ENCODE data around the gene LYRM9. TPM values are rescaled to one million over a fixed set of nuclear protein-coding genes. Genes with fewer than 3 reads are reported as not detected.

Gene LYRM9
- total and polyA plus RNA-seq, 2 of the 8 experiments (the other 6 are each of a cell fraction or from before 2014, with no cell fraction given): 4.3 to 5.2 TPM

- H3K23me2 ChIP-seq (ENCODE audit: low read depth, low read length): no peaks in the 10 kb centered on the region
- no peak overlapping the region for H3K9ac ChIP-seq (replicated peaks in 1 of 4; ENCODE audit: extremely low read depth in 1 of 4, low read depth in 3 of 4, low read length in 3 of 4)
- H3K79me1 ChIP-seq (ENCODE audit: low read depth, low read length): no peaks in the 10 kb centered on the region
- H2AK5ac ChIP-seq (ENCODE audit: low read depth, low read length): no peak overlapping the region
- H3K4me2 ChIP-seq (ENCODE audit: insufficient read depth in 1 of 2, low read depth in 2 of 2, low read length in 2 of 2): no peak overlapping the region
- no peak overlapping the region for H4K8ac ChIP-seq (ENCODE audit: extremely low read depth, insufficient read depth, low read length)
- peaks cover 0 to 5% (median 0%) of the 10 kb centered on the region in 4 experiments; a peak in 3 of 7 replicates for H3K4me1 ChIP-seq (replicated peaks in 1 of 4; ENCODE audit: control insufficient read depth in 3 of 4, insufficient read depth in 4 of 4, low read length in 3 of 4)
- FAIRE-seq: no peak
- no peak overlapping the region for H3K4me3 ChIP-seq (ENCODE audit: extremely low read depth in 1 of 4, insufficient read depth in 2 of 4, low read depth in 3 of 4, low read length in 4 of 4)
- H3K27me3 ChIP-seq (replicated peaks in 1 of 4; ENCODE audit: control insufficient read depth in 3 of 4, extremely low read depth in 1 of 4, insufficient read depth in 3 of 4, low read length in 3 of 4): peaks cover 0 to 12% (median 5%) of the 10 kb centered on the region in 4 experiments; a peak in 5 of 7 replicates
- H2BK15ac ChIP-seq (ENCODE audit: low read length): no peak overlapping the region
- no peak overlapping the region for H2BK5ac ChIP-seq (ENCODE audit: low read depth, low read length)
- 80% methylated on average over 3 of the region's 3 CpGs; no CpG with 5 or more reads in 1 of the 2 experiments for WGBS, 2 experiments (ENCODE audit: extremely low coverage in 1 of 2, insufficient coverage in 1 of 2, insufficient read length in 1 of 2, insufficient replicate concordance in 2 of 2, low coverage in 1 of 2, low lambda C conversion rate in 2 of 2, missing lambda C conversion rate in 1 of 2)
- H3K18ac ChIP-seq (ENCODE audit: extremely low read depth, low read length): no peak overlapping the region
- no peak overlapping the region for H3K56ac ChIP-seq (replicated peaks; ENCODE audit: insufficient read length, low read depth, low read length)
- H4K91ac ChIP-seq (replicated peaks; ENCODE audit: insufficient read length, low read length): no peak overlapping the region
- no peak overlapping the region for H3K27ac ChIP-seq (ENCODE audit: low read depth, low read length)
- H3K79me2 ChIP-seq (ENCODE audit: control insufficient read depth in 1 of 2, insufficient read depth in 2 of 2, low read length in 2 of 2): no peaks in the 10 kb centered on the region
- no peaks in the 10 kb centered on the region for H3K36me3 ChIP-seq (ENCODE audit: control insufficient read depth in 2 of 4, insufficient read depth in 4 of 4, low read length in 3 of 4)
- no peak overlapping the region for H2AFZ ChIP-seq (ENCODE audit: low read length)
- no peak overlapping the region for H4K5ac ChIP-seq (ENCODE audit: insufficient read length, low read depth, low read length)
- no peak overlapping the region for H3K4ac ChIP-seq (replicated peaks; ENCODE audit: insufficient read length, low read depth, low read length)
- H3K14ac ChIP-seq (ENCODE audit: insufficient read length): no peak overlapping the region
- no peak for TF ChIP-seq KDM4A (IDR thresholded peaks at IDR 0.05; ENCODE audit: low read depth, low read length, severe bottlenecking)
- no peak for TF ChIP-seq MAFK (IDR thresholded peaks at IDR 0.05; ENCODE audit: low read depth, low read length)
- TF ChIP-seq CREB1 (IDR thresholded peaks at IDR 0.05): no peak
- no peak for TF ChIP-seq HDAC2 (IDR thresholded peaks at IDR 0.05; ENCODE audit: borderline replicate concordance in 1 of 2, low read depth in 2 of 2, low read length in 2 of 2)
- TF ChIP-seq RFX5 (IDR thresholded peaks at IDR 0.05; ENCODE audit: borderline replicate concordance, low read depth, low read length): no peak
- TF ChIP-seq PHF8 (conservative IDR thresholded peaks at IDR 0.05; ENCODE audit: low read depth, low read length): no peak
- no peak for TF ChIP-seq HDAC6 (IDR thresholded peaks at IDR 0.05; ENCODE audit: low read depth, low read length)
- TF ChIP-seq CHD1 (IDR thresholded peaks at IDR 0.05; ENCODE audit: low read depth, low read length): no peak
- TF ChIP-seq EP300 (IDR thresholded peaks at IDR 0.05; ENCODE audit: borderline replicate concordance in 1 of 2, low read depth in 2 of 2, low read length in 2 of 2): no peak
- no peak for TF ChIP-seq CTBP2 (IDR thresholded peaks at IDR 0.05; ENCODE audit: borderline replicate concordance, insufficient read depth, insufficient read length, low read length)
- H3K9me3 ChIP-seq (ENCODE audit: insufficient read depth in 2 of 2, low read depth in 1 of 2, low read length in 1 of 2): no peaks in the 10 kb centered on the region
- H2BK20ac ChIP-seq (ENCODE audit: low read length): no peak overlapping the region
- POLR2A ChIA-PET (ENCODE audit: partially characterized antibody): no interaction called here
- no peak overlapping the region for H2BK120ac ChIP-seq (replicated peaks; ENCODE audit: low read depth, low read length)
- no peak overlapping the region for H3K23ac ChIP-seq (ENCODE audit: insufficient read length)
- CTCF ChIA-PET (ENCODE audit: partially characterized antibody): interaction anchor here (1.3 kb wide), 1 partner anchor 26 kb away, joined by 4 read pairs; no protein-coding TSS in a partner anchor
- DNase-seq (ENCODE audit: low read depth in 1 of 2, low spot score in 2 of 2): no peak
- no peak overlapping the region for H2BK12ac ChIP-seq (ENCODE audit: low read depth, low read length)
- no peaks in the 10 kb centered on the region for H4K20me1 ChIP-seq (replicated peaks in 1 of 2; ENCODE audit: control insufficient read depth in 1 of 2, insufficient read depth in 2 of 2, low read length in 2 of 2)
These were observed 13.5 kb upstream of the LYRM9 start for GRCh38 chr17:27906623-27907022.

All from H1 (cell line).